T-cell (primary cell): Measurements from ENCODE around the gene SRP9. TPM values are rescaled to one million over a fixed set of nuclear protein-coding genes. Genes with fewer than 3 reads are reported as not detected.
A peak's percentile ranks its signal among the peaks of the same experiment; 100 is the strongest.
"Not testable (repeated sequence)": the region's sequence is repeated elsewhere in the genome, so short reads cannot be mapped to it uniquely, and the experiment has no call there.

Source experiments
- ATAC-seq, 4 experiments: fragments of 200-7000 bp in 3 of 4; fragments of 150-1000 bp in 1 of 4; cut with Tn5 transposase; replicated peaks in 1 of 4; 1 replicate in 3 of 4; 2 replicates in 1 of 4; pipeline ENCODE4 v1.10.0; 2021; ENCODE audit warnings: moderate library complexity in 3 of 4, mild to moderate bottlenecking in 2 of 4, moderate number of reproducible peaks in 1 of 4
- CTCF ChIA-PET, 2 donors: fragments of 300-600 bp; sonication (Branson Sonifier 250); formaldehyde crosslinking; loops; one replicate each; lab custom pipeline; 2022; ENCODE audit warnings: antibody characterized with exemption in 2 of 2; lab: Charles Lee
- POLR2A ChIA-PET, 2 donors: fragments of 300-600 bp; sonication (Branson Sonifier 250); formaldehyde crosslinking; loops; one replicate each; lab custom pipeline; 2022; ENCODE audit warnings: antibody characterized with exemption in 2 of 2; lab: Charles Lee
- DNase-seq, 35 experiments: peaks; one replicate each; pipeline versions ENCODE4 v3.0.0 to v3.0.0-alpha.2; 2013 to 2023
- H3K27ac ChIP-seq: one replicate; pipeline ENCODE4 v1.5.1; 2013; ENCODE audit warnings: low read length
- H3K27me3 ChIP-seq, 2 experiments: replicated peaks in 1 of 2; 1 replicate in 1 of 2; 2 replicates in 1 of 2; pipeline versions ENCODE4 v1.6.1 to v1.7.0; 2013; ENCODE audit warnings: low read length in 1 of 2, mixed read lengths in 1 of 2; ENCODE audit not compliant: control insufficient read depth in 2 of 2, insufficient read depth in 2 of 2; ENCODE audit errors: extremely low read depth in 1 of 2
- H3K36me3 ChIP-seq, 2 donors: 1 replicate in 1 of 2; 2 replicates in 1 of 2; pipeline versions ENCODE4 v1.6.1 to v1.7.0; 2013; ENCODE audit warnings: low read length in 1 of 2; ENCODE audit not compliant: control insufficient read depth in 2 of 2, insufficient read depth in 1 of 2; ENCODE audit errors: extremely low read depth in 1 of 2
- H3K4me1 ChIP-seq, 2 experiments: 1 replicate in 1 of 2; 2 replicates in 1 of 2; pipeline versions ENCODE4 v1.6.1 to v1.7.0; 2013; ENCODE audit warnings: low read length in 2 of 2, mixed read lengths in 1 of 2; ENCODE audit not compliant: insufficient read depth in 2 of 2, control insufficient read depth in 1 of 2; ENCODE audit errors: extremely low read depth in 1 of 2
- H3K4me3 ChIP-seq, 2 donors: 1 replicate in 1 of 2; 2 replicates in 1 of 2; pipeline versions ENCODE4 v1.5.1 to v1.7.0; 2013; ENCODE audit warnings: mild to moderate bottlenecking in 2 of 2, low read length in 1 of 2, moderate library complexity in 1 of 2; ENCODE audit not compliant: control insufficient read depth in 1 of 2; ENCODE audit errors: extremely low read depth in 1 of 2
- H3K9me3 ChIP-seq: 2 replicates; pipeline ENCODE4 v1.7.0; 2013
- H3K27ac Mint-ChIP-seq, 2 donors: one replicate each; pipeline ENCODE4 v1.8.0; 2020 to 2021; ENCODE audit warnings: mild to moderate bottlenecking in 2 of 2, mixed read lengths in 2 of 2
- H3K27me3 Mint-ChIP-seq, 2 donors: one replicate each; pipeline ENCODE4 v1.8.0; 2021 to 2022; ENCODE audit warnings: mixed read lengths in 2 of 2
- H3K36me3 Mint-ChIP-seq: one replicate; pipeline ENCODE4 v1.8.0; 2021; ENCODE audit warnings: mixed read lengths
- H3K4me1 Mint-ChIP-seq, 3 donors: one replicate each; pipeline ENCODE4 v1.8.0; 2020 to 2022; ENCODE audit warnings: mixed read lengths in 3 of 3, mild to moderate bottlenecking in 1 of 3
- H3K4me3 Mint-ChIP-seq, 3 donors: one replicate each; pipeline ENCODE4 v1.8.0; 2020 to 2022; ENCODE audit warnings: mild to moderate bottlenecking in 3 of 3, mixed read lengths in 3 of 3, moderate library complexity in 3 of 3
- H3K9me3 Mint-ChIP-seq, 3 donors: one replicate each; pipeline ENCODE4 v1.8.0; 2020 to 2022; ENCODE audit warnings: mixed read lengths in 3 of 3
- WGBS: methylation state at CpG from one replicate; pipeline ENCODE4 v1.1.5; 2013; ENCODE audit warnings: missing lambda C conversion rate; ENCODE audit not compliant: insufficient coverage; 5-methylcytosine and 5-hydroxymethylcytosine counted together
- total RNA-seq, 35 experiments: library from RNA in 6 of 35; stranded (reverse) in 6 of 35; fragments of 120-200 nt in 1 of 35; gene quantifications; one replicate each; pipeline versions ENCODE4 v1.2.1 to v1.2.4 and lab custom pipeline; 2013 to 2026

Gene SRP9
- total RNA-seq, 5 donors from 2014 or later (not counting 1 experiment from before 2014, with no cell fraction given) = 74.1 to 152 (median 137) TPM

- CTCF ChIA-PET, H3K36me3 Mint-ChIP-seq, H3K27ac ChIP-seq, H3K36me3 ChIP-seq, POLR2A ChIA-PET, H3K27me3 Mint-ChIP-seq, H3K9me3 ChIP-seq, DNase-seq, H3K9me3 Mint-ChIP-seq, ATAC-seq: not testable (repeated sequence)
- peaks cover 0 to 17% of the 10 kb centered on the region in 2 experiments for H3K4me1 ChIP-seq
- Mint-ChIP-seq H3K4me1 (peaks cover 8 to 14% (median 13%) of the 10 kb centered on the region in 3 donors), H3K27ac (peak overlapping the region; percentile 22 to 36), H3K4me3 (peak overlapping the region; percentile 75 to 81 (median 80))
- peak overlapping the region; percentile 42 to 65 for H3K4me3 ChIP-seq
- H3K27me3 ChIP-seq = peaks cover 0 to 18% of the 10 kb centered on the region in 2 experiments
- WGBS = 62% methylated on average over 14 of the region's 29 CpGs
These were observed 33.2 kb downstream of the SRP9 start for GRCh38 chr1:225810579-225811538.

GRCh38 chr1:225811622-225812487 is 34.2 kb downstream of the SRP9 start:
- no peak overlapping the region for H3K4me3 ChIP-seq
- 98% methylated on average over 4 of the region's 10 CpGs for WGBS
- Mint-ChIP-seq H3K4me3 (peak overlapping the region in 2 of 3 donors; percentile 37 to 80), H3K27ac (no peak overlapping the region), H3K4me1 (peaks cover 8 to 14% (median 13%) of the 10 kb centered on the region in 3 donors), H3K9me3 (no peaks in the 10 kb centered on the region), H3K36me3 (no peaks in the 10 kb centered on the region), H3K27me3 (no peaks in the 10 kb centered on the region)
- DNase-seq = no peak
- H3K9me3 ChIP-seq = no peaks in the 10 kb centered on the region
- H3K27me3 ChIP-seq = peaks cover 0 to 19% of the 10 kb centered on the region in 2 experiments
- no peak overlapping the region for H3K27ac ChIP-seq
- no peak for ATAC-seq
- ChIA-PET POLR2A (no interaction called here), CTCF (interaction anchor here in 1 of 2 donors (0.6 kb wide), 1 partner anchor 64 kb away, joined by 6 read pairs; no protein-coding TSS in a partner anchor)
- no peaks in the 10 kb centered on the region for H3K36me3 ChIP-seq
- peaks cover 0 to 17% of the 10 kb centered on the region in 2 experiments for H3K4me1 ChIP-seq

GRCh38 chr1:225812488-225813213 is 35.0 kb downstream of the SRP9 start:
- Mint-ChIP-seq H3K9me3 (no peaks in the 10 kb centered on the region), H3K4me1 (peaks cover 8 to 14% (median 13%) of the 10 kb centered on the region in 3 donors), H3K27ac (no peak overlapping the region), H3K27me3 (no peaks in the 10 kb centered on the region), H3K36me3 (no peaks in the 10 kb centered on the region), H3K4me3 (no peak overlapping the region)
- Histone ChIP-seq H3K27me3 (peaks cover 0 to 27% of the 10 kb centered on the region in 2 experiments), H3K9me3 (no peaks in the 10 kb centered on the region), H3K36me3 (no peaks in the 10 kb centered on the region), H3K4me3 (no peak overlapping the region), H3K27ac (no peak overlapping the region), H3K4me1 (peaks cover 0 to 17% of the 10 kb centered on the region in 2 experiments)
- ATAC-seq = no peak
- WGBS = 85% methylated on average over 6 of the region's 8 CpGs
- ChIA-PET CTCF (interaction anchor here in 1 of 2 donors (0.5 kb wide), 1 partner anchor 26 kb away, joined by 3 read pairs; no protein-coding TSS in a partner anchor), POLR2A (interaction anchor here in 1 of 2 donors (0.6 kb wide), 1 partner anchor 11 kb away, joined by 4 read pairs; no protein-coding TSS in a partner anchor)
- no peak for DNase-seq

GRCh38 chr1:225813214-225813964 is 35.8 kb downstream of the SRP9 start:
- CTCF ChIA-PET = interaction anchor here in 1 of 2 donors (0.6 kb wide), 1 partner anchor 22 kb away, joined by 4 read pairs; no protein-coding TSS in a partner anchor

GRCh38 chr1:225814381-225814780 is 36.8 kb downstream of the SRP9 start:
- peaks cover 0 to 17% of the 10 kb centered on the region in 2 experiments for H3K4me1 ChIP-seq
- Mint-ChIP-seq H3K4me1 (peaks cover 8 to 12% (median 12%) of the 10 kb centered on the region in 3 donors), H3K9me3 (no peaks in the 10 kb centered on the region), H3K4me3 (no peak overlapping the region), H3K27me3 (no peaks in the 10 kb centered on the region), H3K36me3 (no peaks in the 10 kb centered on the region), H3K27ac (no peak overlapping the region)
- no peaks in the 10 kb centered on the region for H3K9me3 ChIP-seq
- no peak for DNase-seq
- ChIA-PET POLR2A (no interaction called here), CTCF (no interaction called here)
- peaks cover 0 to 26% of the 10 kb centered on the region in 2 experiments for H3K27me3 ChIP-seq
- no peaks in the 10 kb centered on the region for H3K36me3 ChIP-seq
- H3K4me3 ChIP-seq = no peak overlapping the region
- ATAC-seq = no peak
- WGBS = 92% methylated on average over 6 of the region's 7 CpGs
- no peak overlapping the region for H3K27ac ChIP-seq

More at GRCh38 chr1:225813214-225813964, 35.8 kb downstream of the SRP9 start:
- DNase-seq = no peak
- Mint-ChIP-seq H3K4me1 (peaks cover 8 to 14% (median 13%) of the 10 kb centered on the region in 3 donors), H3K9me3 (no peaks in the 10 kb centered on the region), H3K4me3 (no peak overlapping the region), H3K27ac (no peak overlapping the region), H3K27me3 (no peaks in the 10 kb centered on the region), H3K36me3 (no peaks in the 10 kb centered on the region)
- Histone ChIP-seq H3K27ac (no peak overlapping the region), H3K4me3 (no peak overlapping the region), H3K4me1 (peaks cover 0 to 17% of the 10 kb centered on the region in 2 experiments), H3K27me3 (peaks cover 0 to 27% of the 10 kb centered on the region in 2 experiments), H3K36me3 (no peaks in the 10 kb centered on the region), H3K9me3 (no peaks in the 10 kb centered on the region)
- POLR2A ChIA-PET = interaction anchor here in 1 of 2 donors (0.6 kb wide), 2 partner anchors 12 to 187 kb away, joined by 3 to 4 read pairs; no protein-coding TSS in a partner anchor
- WGBS = 81% methylated on average over 2 of the region's 10 CpGs
- no peak for ATAC-seq
